GM23338 (cell line): ENCODE measurements around the gene LRCH4.

Source experiments
- EZH2 ChIP-seq: fragments of 200-600 bp; sonication (generic); IDR thresholded peaks from one replicate; pipeline ENCODE4 v1.8.0; 2017; ENCODE audit warnings: antibody characterized with exemption, mild to moderate bottlenecking, low read depth; ENCODE audit not compliant: unreplicated experiment
- EZH2phosphoT487 ChIP-seq: fragments of 200-600 bp; sonication (generic); IDR thresholded peaks from one replicate; pipeline ENCODE4 v1.8.1; 2018; ENCODE audit warnings: antibody characterized with exemption; ENCODE audit not compliant: unreplicated experiment
- JUNB ChIP-seq: IDR thresholded peaks from one replicate; pipeline ENCODE4 v1.6.1; 2016; ENCODE audit warnings: antibody characterized with exemption; ENCODE audit not compliant: unreplicated experiment
- POLR2AphosphoS5 ChIP-seq: IDR thresholded peaks from 2 replicates; pipeline ENCODE4 v1.6.1; 2016; ENCODE audit warnings: antibody characterized with exemption, low read depth
- REST ChIP-seq: IDR thresholded peaks from one replicate; pipeline ENCODE4 v1.6.1; 2018; ENCODE audit warnings: antibody characterized with exemption; ENCODE audit not compliant: unreplicated experiment
- STAT1 ChIP-seq: IDR thresholded peaks from one replicate; pipeline ENCODE4 v1.6.1; 2016; ENCODE audit warnings: antibody characterized with exemption; ENCODE audit not compliant: unreplicated experiment
- ZNF331 ChIP-seq: fragments of 250-450 bp; sonication (Bioruptor Pico); IDR thresholded peaks from 2 replicates; pipeline ENCODE4 v1.5.0; 2020; ENCODE audit warnings: low read depth, mild to moderate bottlenecking, moderate library complexity
- TF ChIP-seq, protein P1 (sequence below), 2 experiments: fragments of 200-600 bp in 1 of 2; sonication (generic) in 1 of 2; conservative IDR thresholded peaks; 2 replicates each; pipeline versions ENCODE4 v1.5.1 to v1.6.1; 2016 to 2017; ENCODE audit warnings: antibody characterized with exemption in 2 of 2, low read depth in 2 of 2, mild to moderate bottlenecking in 2 of 2, moderate library complexity in 1 of 2

DNA sequence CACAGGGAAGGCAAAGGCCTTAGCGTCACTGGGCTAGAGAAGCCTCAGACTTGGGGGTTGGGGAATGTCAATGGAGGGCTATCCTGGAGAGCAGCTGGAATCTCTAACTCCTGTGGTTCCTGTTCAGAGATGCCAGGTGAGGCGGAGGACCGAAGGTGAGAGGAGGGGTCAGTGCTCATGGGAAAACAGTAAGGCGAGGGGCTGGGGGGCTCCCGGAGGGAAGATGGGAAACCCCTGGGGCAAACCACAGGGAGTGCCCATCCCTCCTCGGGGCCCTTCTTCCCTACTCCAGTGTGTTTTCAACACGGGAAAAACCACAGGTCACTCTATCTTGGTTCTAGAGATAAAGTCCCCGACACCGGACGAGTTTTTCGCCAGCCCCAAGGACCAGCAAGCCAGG, 3.3 kb downstream of the LRCH4 start:
- TF ChIP-seq, protein P1, sequence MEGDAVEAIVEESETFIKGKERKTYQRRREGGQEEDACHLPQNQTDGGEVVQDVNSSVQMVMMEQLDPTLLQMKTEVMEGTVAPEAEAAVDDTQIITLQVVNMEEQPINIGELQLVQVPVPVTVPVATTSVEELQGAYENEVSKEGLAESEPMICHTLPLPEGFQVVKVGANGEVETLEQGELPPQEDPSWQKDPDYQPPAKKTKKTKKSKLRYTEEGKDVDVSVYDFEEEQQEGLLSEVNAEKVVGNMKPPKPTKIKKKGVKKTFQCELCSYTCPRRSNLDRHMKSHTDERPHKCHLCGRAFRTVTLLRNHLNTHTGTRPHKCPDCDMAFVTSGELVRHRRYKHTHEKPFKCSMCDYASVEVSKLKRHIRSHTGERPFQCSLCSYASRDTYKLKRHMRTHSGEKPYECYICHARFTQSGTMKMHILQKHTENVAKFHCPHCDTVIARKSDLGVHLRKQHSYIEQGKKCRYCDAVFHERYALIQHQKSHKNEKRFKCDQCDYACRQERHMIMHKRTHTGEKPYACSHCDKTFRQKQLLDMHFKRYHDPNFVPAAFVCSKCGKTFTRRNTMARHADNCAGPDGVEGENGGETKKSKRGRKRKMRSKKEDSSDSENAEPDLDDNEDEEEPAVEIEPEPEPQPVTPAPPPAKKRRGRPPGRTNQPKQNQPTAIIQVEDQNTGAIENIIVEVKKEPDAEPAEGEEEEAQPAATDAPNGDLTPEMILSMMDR (conservative IDR thresholded peaks at IDR 0.05; ENCODE audit: low read depth in 2 of 2): no peak
- TF ChIP-seq EZH2 (no peak), ZNF331 (no peak), REST (no peak), EZH2phosphoT487 (no peak), JUNB (no peak), POLR2AphosphoS5 (no peak), STAT1 (no peak)
